ENCODE measurements around the gene GCN1. TPM values are rescaled to one million over a fixed set of nuclear protein-coding genes. Genes with fewer than 3 reads are reported as not detected.
A peak's percentile ranks its signal among the peaks of the same experiment; 100 is the strongest.

GCN1 gene
- total and polyA plus RNA-seq, 10 of the 15 experiments (the other 5 are each of a cell fraction or from before 2014, with no cell fraction given) = 10.8 to 150 (median 58.3) TPM

GRCh38 chr12:120121766-120122293, 72.7 kb downstream of the GCN1 start (continued):
- TF ChIP-seq MEF2A (IDR thresholded peaks at IDR 0.05; ENCODE audit: insufficient read depth, low read depth, low read length) (no peak), CREB1 (IDR thresholded peaks at IDR 0.05; ENCODE audit: low read depth) (no peak), NFXL1 (IDR thresholded peaks at IDR 0.05; ENCODE audit: borderline replicate concordance) (no peak), MYC (IDR thresholded peaks at IDR 0.05; ENCODE audit: insufficient read depth, insufficient read length, insufficient replicate concordance, low read length, severe bottlenecking) (no peak), SRF (IDR thresholded peaks at IDR 0.05; ENCODE audit: low read depth in 2 of 2, low read length in 2 of 2) (no peak), BMI1 (IDR thresholded peaks at IDR 0.05; ENCODE audit: borderline replicate concordance) (no peak), FOXK2 (IDR thresholded peaks at IDR 0.05) (no peak), POLR2AphosphoS5 (IDR thresholded peaks at IDR 0.05; ENCODE audit: low read length) (no peak), SREBF1 (IDR thresholded peaks at IDR 0.05; ENCODE audit: low read length) (no peak), ZNF24 (IDR thresholded peaks at IDR 0.05) (no peak), RB1 (IDR thresholded peaks at IDR 0.05; ENCODE audit: borderline replicate concordance) (no peak), RFX5 (IDR thresholded peaks at IDR 0.05; ENCODE audit: low read depth, low read length) (no peak), SMARCA5 (IDR thresholded peaks at IDR 0.05) (no peak)
- TF ChIP-seq, protein P1, sequence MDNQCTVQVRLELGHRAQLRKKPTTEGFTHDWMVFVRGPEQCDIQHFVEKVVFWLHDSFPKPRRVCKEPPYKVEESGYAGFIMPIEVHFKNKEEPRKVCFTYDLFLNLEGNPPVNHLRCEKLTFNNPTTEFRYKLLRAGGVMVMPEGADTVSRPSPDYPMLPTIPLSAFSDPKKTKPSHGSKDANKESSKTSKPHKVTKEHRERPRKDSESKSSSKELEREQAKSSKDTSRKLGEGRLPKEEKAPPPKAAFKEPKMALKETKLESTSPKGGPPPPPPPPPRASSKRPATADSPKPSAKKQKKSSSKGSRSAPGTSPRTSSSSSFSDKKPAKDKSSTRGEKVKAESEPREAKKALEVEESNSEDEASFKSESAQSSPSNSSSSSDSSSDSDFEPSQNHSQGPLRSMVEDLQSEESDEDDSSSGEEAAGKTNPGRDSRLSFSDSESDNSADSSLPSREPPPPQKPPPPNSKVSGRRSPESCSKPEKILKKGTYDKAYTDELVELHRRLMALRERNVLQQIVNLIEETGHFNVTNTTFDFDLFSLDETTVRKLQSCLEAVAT (IDR thresholded peaks at IDR 0.05) = 0 out of 2 replicates have a peak, but pooled peaks have one; percentile 28
- TF ChIP-seq, protein P2, sequence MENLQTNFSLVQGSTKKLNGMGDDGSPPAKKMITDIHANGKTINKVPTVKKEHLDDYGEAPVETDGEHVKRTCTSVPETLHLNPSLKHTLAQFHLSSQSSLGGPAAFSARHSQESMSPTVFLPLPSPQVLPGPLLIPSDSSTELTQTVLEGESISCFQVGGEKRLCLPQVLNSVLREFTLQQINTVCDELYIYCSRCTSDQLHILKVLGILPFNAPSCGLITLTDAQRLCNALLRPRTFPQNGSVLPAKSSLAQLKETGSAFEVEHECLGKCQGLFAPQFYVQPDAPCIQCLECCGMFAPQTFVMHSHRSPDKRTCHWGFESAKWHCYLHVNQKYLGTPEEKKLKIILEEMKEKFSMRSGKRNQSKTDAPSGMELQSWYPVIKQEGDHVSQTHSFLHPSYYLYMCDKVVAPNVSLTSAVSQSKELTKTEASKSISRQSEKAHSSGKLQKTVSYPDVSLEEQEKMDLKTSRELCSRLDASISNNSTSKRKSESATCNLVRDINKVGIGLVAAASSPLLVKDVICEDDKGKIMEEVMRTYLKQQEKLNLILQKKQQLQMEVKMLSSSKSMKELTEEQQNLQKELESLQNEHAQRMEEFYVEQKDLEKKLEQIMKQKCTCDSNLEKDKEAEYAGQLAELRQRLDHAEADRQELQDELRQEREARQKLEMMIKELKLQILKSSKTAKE (IDR thresholded peaks at IDR 0.05; ENCODE audit: low read depth, poor library complexity, severe bottlenecking) = peak; percentile 65
- TF ChIP-seq, protein P3, sequence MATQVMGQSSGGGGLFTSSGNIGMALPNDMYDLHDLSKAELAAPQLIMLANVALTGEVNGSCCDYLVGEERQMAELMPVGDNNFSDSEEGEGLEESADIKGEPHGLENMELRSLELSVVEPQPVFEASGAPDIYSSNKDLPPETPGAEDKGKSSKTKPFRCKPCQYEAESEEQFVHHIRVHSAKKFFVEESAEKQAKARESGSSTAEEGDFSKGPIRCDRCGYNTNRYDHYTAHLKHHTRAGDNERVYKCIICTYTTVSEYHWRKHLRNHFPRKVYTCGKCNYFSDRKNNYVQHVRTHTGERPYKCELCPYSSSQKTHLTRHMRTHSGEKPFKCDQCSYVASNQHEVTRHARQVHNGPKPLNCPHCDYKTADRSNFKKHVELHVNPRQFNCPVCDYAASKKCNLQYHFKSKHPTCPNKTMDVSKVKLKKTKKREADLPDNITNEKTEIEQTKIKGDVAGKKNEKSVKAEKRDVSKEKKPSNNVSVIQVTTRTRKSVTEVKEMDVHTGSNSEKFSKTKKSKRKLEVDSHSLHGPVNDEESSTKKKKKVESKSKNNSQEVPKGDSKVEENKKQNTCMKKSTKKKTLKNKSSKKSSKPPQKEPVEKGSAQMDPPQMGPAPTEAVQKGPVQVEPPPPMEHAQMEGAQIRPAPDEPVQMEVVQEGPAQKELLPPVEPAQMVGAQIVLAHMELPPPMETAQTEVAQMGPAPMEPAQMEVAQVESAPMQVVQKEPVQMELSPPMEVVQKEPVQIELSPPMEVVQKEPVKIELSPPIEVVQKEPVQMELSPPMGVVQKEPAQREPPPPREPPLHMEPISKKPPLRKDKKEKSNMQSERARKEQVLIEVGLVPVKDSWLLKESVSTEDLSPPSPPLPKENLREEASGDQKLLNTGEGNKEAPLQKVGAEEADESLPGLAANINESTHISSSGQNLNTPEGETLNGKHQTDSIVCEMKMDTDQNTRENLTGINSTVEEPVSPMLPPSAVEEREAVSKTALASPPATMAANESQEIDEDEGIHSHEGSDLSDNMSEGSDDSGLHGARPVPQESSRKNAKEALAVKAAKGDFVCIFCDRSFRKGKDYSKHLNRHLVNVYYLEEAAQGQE (IDR thresholded peaks at IDR 0.05; ENCODE audit: low read depth, low read length) = no peak
- TF ChIP-seq, protein P4, sequence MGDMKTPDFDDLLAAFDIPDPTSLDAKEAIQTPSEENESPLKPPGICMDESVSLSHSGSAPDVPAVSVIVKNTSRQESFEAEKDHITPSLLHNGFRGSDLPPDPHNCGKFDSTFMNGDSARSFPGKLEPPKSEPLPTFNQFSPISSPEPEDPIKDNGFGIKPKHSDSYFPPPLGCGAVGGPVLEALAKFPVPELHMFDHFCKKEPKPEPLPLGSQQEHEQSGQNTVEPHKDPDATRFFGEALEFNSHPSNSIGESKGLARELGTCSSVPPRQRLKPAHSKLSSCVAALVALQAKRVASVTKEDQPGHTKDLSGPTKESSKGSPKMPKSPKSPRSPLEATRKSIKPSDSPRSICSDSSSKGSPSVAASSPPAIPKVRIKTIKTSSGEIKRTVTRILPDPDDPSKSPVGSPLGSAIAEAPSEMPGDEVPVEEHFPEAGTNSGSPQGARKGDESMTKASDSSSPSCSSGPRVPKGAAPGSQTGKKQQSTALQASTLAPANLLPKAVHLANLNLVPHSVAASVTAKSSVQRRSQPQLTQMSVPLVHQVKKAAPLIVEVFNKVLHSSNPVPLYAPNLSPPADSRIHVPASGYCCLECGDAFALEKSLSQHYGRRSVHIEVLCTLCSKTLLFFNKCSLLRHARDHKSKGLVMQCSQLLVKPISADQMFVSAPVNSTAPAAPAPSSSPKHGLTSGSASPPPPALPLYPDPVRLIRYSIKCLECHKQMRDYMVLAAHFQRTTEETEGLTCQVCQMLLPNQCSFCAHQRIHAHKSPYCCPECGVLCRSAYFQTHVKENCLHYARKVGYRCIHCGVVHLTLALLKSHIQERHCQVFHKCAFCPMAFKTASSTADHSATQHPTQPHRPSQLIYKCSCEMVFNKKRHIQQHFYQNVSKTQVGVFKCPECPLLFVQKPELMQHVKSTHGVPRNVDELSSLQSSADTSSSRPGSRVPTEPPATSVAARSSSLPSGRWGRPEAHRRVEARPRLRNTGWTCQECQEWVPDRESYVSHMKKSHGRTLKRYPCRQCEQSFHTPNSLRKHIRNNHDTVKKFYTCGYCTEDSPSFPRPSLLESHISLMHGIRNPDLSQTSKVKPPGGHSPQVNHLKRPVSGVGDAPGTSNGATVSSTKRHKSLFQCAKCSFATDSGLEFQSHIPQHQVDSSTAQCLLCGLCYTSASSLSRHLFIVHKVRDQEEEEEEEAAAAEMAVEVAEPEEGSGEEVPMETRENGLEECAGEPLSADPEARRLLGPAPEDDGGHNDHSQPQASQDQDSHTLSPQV (IDR thresholded peaks at IDR 0.05) = no peak
